IgD-negative memory B cell (primary cell): ENCODE data around the gene SLC38A3. TPM values are rescaled to one million over a fixed set of nuclear protein-coding genes. Genes with fewer than 3 reads are reported as not detected.

Source experiments
- H3K27ac Mint-ChIP-seq, 3 donors: one replicate each; pipeline ENCODE4 v1.8.0; 2020 to 2022; ENCODE audit warnings: mild to moderate bottlenecking in 3 of 3, mixed read lengths in 3 of 3, moderate library complexity in 1 of 3
- H3K27me3 Mint-ChIP-seq: one replicate; pipeline ENCODE4 v1.8.0; 2021; ENCODE audit warnings: mixed read lengths
- H3K36me3 Mint-ChIP-seq: one replicate; pipeline ENCODE4 v1.8.0; 2020; ENCODE audit warnings: mild to moderate bottlenecking, mixed read lengths
- H3K4me1 Mint-ChIP-seq, 3 donors: one replicate each; pipeline ENCODE4 v1.8.0; 2020 to 2022; ENCODE audit warnings: mixed read lengths in 3 of 3, mild to moderate bottlenecking in 1 of 3
- H3K4me3 Mint-ChIP-seq, 4 donors: one replicate each; pipeline ENCODE4 v1.8.0; 2020 to 2022; ENCODE audit warnings: mild to moderate bottlenecking in 4 of 4, mixed read lengths in 4 of 4, moderate library complexity in 3 of 4
- H3K9me3 Mint-ChIP-seq, 3 donors: one replicate each; pipeline ENCODE4 v1.8.0; 2020 to 2021; ENCODE audit warnings: mixed read lengths in 3 of 3, mild to moderate bottlenecking in 1 of 3
- polyA plus RNA-seq: library from polyadenylated mRNA; unstranded; fragments of 300-500 nt; fragmentation: Illumina TruSeq; gene quantifications from one replicate; pipeline ENCODE4 v1.2.3, GENCODE V29; 2021

SLC38A3 gene
- polyA plus RNA-seq, 1 donor from 2014 or later, result not detected

DNA sequence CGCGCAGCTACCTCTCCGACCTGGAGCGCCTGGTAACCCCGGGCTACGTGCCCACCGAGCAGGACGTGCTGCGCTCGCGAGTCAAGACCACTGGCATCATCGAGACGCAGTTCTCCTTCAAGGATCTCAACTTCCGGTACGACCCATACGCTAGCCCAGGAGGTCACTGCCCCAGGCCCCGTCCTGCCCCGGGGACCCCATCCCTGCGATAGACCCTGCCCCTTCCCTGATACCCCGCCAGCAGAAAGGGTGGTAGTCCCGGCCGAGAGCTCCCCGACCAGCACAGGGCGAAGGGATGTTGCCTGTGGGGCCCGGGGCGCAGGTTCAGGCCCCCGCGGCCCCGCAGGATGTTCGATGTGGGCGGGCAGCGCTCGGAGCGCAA lies 11.3 kb upstream of the SLC38A3 start:
- peaks cover 3 to 10% (median 10%) of the 10 kb centered on the region in 3 donors for H3K4me1 Mint-ChIP-seq
- H3K9me3 Mint-ChIP-seq, result no peaks in the 10 kb centered on the region
- H3K27me3 Mint-ChIP-seq, result peaks cover 14% of the 10 kb centered on the region
- H3K4me3 Mint-ChIP-seq, result peak overlapping the region in 1 of 4 donors; percentile 60
- no peaks in the 10 kb centered on the region for H3K36me3 Mint-ChIP-seq
- H3K27ac Mint-ChIP-seq, result no peak overlapping the region

DNA sequence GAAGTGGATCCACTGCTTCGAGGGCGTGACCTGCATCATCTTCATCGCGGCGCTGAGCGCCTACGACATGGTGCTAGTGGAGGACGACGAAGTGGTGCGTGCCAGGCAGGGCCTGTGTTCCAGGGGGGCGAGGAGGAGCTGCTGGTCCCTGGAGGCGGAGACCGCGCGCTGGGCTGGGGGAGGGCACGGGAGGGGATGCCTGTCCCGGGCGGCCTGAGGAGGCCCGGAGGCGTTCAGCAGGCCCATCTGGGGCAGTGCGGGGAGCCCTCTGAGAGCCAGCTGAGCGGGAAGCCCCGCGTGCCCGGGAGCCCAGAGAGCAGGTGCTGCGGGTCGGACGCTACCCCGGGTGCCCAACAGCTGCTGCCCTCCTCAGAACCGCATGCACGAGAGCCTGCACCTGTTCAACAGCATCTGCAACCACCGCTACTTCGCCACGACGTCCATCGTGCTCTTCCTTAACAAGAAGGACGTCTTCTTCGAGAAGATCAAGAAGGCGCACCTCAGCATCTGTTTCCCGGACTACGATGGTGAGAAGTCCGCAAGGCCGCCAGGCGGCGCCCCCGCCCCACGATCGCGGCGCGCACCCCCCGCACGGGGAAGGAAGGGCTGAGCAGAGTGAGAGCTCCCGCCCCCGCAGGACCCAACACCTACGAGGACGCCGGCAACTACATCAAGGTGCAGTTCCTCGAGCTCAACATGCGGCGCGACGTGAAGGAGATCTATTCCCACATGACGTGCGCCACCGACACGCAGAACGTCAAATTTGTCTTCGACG lies 10.8 kb upstream of the SLC38A3 start:
- H3K27me3 Mint-ChIP-seq, result peaks cover 16% of the 10 kb centered on the region
- H3K4me3 Mint-ChIP-seq, result peak overlapping the region; percentile 35 to 75 (median 52)
- no peaks in the 10 kb centered on the region for H3K9me3 Mint-ChIP-seq
- H3K27ac Mint-ChIP-seq, result peak overlapping the region in 2 of 3 donors; percentile 25 to 53
- H3K36me3 Mint-ChIP-seq, result no peaks in the 10 kb centered on the region
- H3K4me1 Mint-ChIP-seq, result peaks cover 3 to 10% (median 10%) of the 10 kb centered on the region in 3 donors

DNA sequence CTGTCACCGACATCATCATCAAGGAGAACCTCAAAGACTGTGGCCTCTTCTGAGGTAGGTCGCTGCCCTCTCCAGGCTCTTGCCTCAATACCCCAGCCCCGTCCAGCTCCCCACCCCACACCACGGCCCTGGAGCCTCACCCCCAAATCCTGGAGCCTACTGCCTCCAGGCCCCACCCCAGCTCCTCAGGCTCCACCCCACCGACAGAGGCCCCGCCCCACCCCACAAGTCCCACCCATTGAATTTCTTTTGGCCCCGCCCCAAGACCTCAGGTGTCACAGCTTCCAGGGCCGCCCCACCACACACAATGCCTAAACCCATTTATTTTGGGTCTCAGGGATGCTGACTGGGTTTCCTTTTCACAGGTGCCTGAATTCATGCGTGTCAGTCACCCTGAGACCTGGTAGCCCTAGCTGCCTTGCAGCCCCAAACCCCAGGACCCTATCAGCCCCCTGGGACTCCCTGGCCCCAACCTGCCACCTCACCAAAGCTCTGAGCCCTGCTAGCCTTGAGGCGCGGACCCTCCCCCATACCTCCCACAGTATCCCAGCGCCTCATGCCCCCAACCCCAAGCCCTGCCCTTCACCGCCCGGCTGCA lies 10.1 kb upstream of the SLC38A3 start:
- H3K4me3 Mint-ChIP-seq, result peak overlapping the region in 3 of 4 donors; percentile 30 to 75 (median 45)

DNA sequence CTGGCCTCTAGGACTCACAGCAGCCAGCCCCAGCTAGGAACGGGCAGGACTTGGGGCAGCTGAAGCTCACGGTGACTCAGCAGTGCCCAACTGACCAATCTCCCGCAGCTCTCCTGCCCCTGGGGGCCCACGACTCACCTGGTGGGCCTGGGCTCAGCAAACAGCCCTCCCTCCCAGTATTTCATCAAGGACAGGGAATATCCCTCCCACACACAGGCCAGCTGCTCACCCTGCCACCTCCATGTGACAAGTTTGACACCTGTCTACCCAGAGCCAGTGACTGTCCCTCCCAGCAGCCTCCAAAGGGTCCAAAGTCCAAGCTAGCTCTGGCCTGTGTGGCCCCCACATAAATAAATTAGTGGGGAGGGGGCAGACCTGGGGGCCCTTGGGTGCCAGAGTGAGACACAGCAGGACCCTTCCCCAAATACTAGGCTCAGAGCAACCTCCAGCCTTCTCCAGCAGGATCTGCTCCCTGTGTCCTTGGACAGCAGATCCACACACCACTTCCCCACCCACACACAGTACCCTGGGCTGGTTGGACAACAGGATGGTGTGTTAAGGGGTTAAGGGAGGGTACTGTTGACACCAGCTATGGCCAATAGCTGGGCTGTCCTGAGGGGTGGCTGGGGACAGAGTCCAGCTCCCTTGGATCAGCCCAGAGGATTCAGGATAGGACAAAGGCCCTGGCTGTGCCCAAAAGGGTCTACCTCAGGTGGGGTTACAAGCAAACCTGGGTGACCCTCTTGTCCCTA lies 9.4 kb upstream of the SLC38A3 start:
- Mint-ChIP-seq H3K36me3 (no peaks in the 10 kb centered on the region), H3K27ac (peak overlapping the region in 1 of 3 donors; percentile 53), H3K4me3 (peak overlapping the region in 1 of 4 donors; percentile 70), H3K9me3 (no peaks in the 10 kb centered on the region), H3K4me1 (peaks cover 3 to 10% (median 10%) of the 10 kb centered on the region in 3 donors), H3K27me3 (peaks cover 18% of the 10 kb centered on the region)

More for the DNA sequence above, 10.1 kb upstream of the SLC38A3 start:
- H3K36me3 Mint-ChIP-seq, result no peaks in the 10 kb centered on the region
- H3K27me3 Mint-ChIP-seq, result peaks cover 16% of the 10 kb centered on the region
- H3K9me3 Mint-ChIP-seq, result no peaks in the 10 kb centered on the region
- peaks cover 3 to 10% (median 10%) of the 10 kb centered on the region in 3 donors for H3K4me1 Mint-ChIP-seq
- H3K27ac Mint-ChIP-seq, result peak overlapping the region in 2 of 3 donors; percentile 25 to 53

- no peaks in the 10 kb centered on the region for H3K9me3 Mint-ChIP-seq
- H3K36me3 Mint-ChIP-seq, result no peaks in the 10 kb centered on the region
- peaks cover 24% of the 10 kb centered on the region for H3K27me3 Mint-ChIP-seq
- no peak overlapping the region for H3K27ac Mint-ChIP-seq
- H3K4me3 Mint-ChIP-seq, result no peak overlapping the region
- peaks cover 3 to 10% (median 10%) of the 10 kb centered on the region in 3 donors for H3K4me1 Mint-ChIP-seq
Measured at GRCh38 chr3:50196253-50196801, 8.7 kb upstream of the SLC38A3 start.

GRCh38 chr3:50201573-50202315 lies 3.3 kb upstream of the SLC38A3 start:
- Mint-ChIP-seq H3K4me1 (peaks cover 0 to 2% (median 0%) of the 10 kb centered on the region in 3 donors), H3K27ac (no peak overlapping the region), H3K9me3 (peaks cover 0 to 2% (median 0%) of the 10 kb centered on the region in 3 donors), H3K36me3 (no peaks in the 10 kb centered on the region), H3K27me3 (peaks cover 45% of the 10 kb centered on the region), H3K4me3 (no peak overlapping the region)

- Mint-ChIP-seq H3K27ac (no peak overlapping the region), H3K36me3 (no peaks in the 10 kb centered on the region), H3K9me3 (peaks cover 0 to 2% (median 0%) of the 10 kb centered on the region in 3 donors), H3K4me1 (peaks cover 0 to 1% (median 0%) of the 10 kb centered on the region in 3 donors), H3K4me3 (no peak overlapping the region), H3K27me3 (peaks cover 47% of the 10 kb centered on the region)
Measured at GRCh38 chr3:50202353-50203112, 2.5 kb upstream of the SLC38A3 start.

GRCh38 chr3:50203113-50203808 lies 1.8 kb upstream of the SLC38A3 start:
- Mint-ChIP-seq H3K27ac (no peak overlapping the region), H3K4me3 (no peak overlapping the region), H3K9me3 (peaks cover 0 to 2% (median 0%) of the 10 kb centered on the region in 3 donors), H3K4me1 (no peaks in the 10 kb centered on the region), H3K27me3 (peaks cover 46% of the 10 kb centered on the region), H3K36me3 (no peaks in the 10 kb centered on the region)

- Mint-ChIP-seq H3K9me3 (peaks cover 0 to 2% (median 0%) of the 10 kb centered on the region in 3 donors), H3K4me1 (peaks cover 0 to 1% (median 0%) of the 10 kb centered on the region in 3 donors), H3K27ac (no peak overlapping the region), H3K27me3 (peaks cover 46% of the 10 kb centered on the region), H3K4me3 (no peak overlapping the region), H3K36me3 (no peaks in the 10 kb centered on the region)
Measured at GRCh38 chr3:50203809-50204803, 965 bp upstream of the SLC38A3 start.

DNA sequence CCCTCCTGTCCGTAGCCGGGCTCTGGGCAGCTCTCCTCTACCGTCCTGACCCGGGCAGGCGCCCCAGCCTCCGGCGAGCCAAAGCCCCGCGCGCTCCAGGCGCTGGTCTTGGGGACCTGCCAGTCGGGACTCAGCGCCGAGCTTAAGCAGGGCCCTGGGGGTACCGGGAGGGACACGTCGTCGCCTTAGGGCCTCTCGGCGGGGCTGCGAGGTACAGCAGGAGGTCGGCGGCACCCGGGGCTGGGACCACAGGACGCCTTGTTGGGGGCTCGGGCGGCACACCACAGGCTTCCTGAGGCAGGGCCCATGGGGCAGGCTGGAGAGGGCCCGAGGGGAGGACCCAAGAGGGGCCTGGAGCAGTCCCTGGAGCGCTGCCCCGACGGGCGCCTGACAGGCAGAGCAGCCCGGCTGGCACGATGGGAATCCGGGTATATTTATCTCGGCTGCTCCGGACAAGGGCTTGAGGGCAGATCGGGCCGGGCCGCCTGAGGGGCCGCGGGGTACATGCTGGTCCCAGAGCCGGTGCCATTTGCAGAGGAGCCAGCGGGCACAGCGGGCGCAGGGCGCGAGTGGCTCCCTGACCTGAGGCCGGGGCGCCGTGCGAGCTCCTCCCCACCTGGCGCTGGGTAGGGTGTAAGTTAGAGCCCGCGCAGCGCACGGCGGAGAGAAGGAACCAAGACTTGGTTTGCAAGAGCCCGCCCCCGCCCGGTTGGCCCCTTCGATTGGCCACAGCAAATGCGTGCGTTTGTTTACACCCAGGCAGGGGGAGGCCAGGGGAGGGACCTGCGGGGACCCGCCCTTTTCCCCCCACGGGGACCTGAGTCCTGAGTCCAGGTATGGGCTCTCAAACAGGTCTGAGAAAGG lies 574 bp downstream of the SLC38A3 start:
- no peaks in the 10 kb centered on the region for H3K36me3 Mint-ChIP-seq
- H3K9me3 Mint-ChIP-seq, result peaks cover 0 to 2% (median 0%) of the 10 kb centered on the region in 3 donors
- no peak overlapping the region for H3K27ac Mint-ChIP-seq
- H3K27me3 Mint-ChIP-seq, result peaks cover 44% of the 10 kb centered on the region
- peak overlapping the region in 2 of 4 donors; percentile 55 to 63 for H3K4me3 Mint-ChIP-seq
- H3K4me1 Mint-ChIP-seq, result peaks cover 0 to 1% (median 0%) of the 10 kb centered on the region in 3 donors

DNA sequence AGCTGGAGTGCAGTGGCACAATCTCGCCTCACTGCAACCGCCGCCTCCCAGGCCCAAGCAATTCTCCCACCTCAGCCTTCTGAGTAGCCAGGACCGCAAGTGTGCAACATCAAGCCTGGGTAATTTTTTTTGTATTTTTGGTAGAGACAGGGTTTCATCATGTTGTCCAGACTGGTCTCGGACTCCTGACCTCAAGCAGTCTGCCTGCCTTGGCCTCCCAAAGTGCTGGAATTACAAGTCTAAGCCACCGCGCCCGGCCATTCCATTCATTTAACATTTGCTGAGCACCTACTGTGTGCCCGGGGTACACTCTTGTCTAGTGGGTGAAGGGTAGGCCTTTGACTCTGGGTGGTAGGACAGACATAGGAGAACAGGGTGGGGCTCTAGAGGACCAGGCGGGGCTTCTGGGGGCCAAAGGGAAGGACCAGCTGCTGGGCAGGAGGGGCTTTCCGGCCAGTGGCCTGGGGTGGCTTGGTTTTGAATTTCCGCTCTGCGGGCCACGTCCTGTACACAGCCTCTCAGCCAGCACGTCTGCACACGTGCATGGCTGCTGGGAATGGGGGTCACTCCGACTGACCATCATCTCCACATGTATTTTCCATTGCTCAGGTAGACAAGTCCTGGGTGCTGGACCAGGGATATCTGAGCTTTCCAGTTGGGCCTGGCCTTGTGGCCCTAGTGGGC lies 2.4 kb downstream of the SLC38A3 start:
- Mint-ChIP-seq H3K4me3 (no peak overlapping the region), H3K27me3 (peaks cover 31% of the 10 kb centered on the region), H3K27ac (no peak overlapping the region), H3K9me3 (peaks cover 0 to 2% (median 0%) of the 10 kb centered on the region in 3 donors), H3K36me3 (no peaks in the 10 kb centered on the region), H3K4me1 (peaks cover 0 to 1% (median 0%) of the 10 kb centered on the region in 3 donors)
